NCI-H526 (cell line): ENCODE measurements around the gene ARID1B.
A peak's percentile ranks its signal among the peaks of the same experiment; 100 is the strongest.

Experiments
- DNase-seq, 2 experiments: peaks; one replicate each; lab custom pipeline; 2025; lab: John Stamatoyannopoulos, UW

Gene ARID1B

GRCh38 chr6:156879186-156879585 lies 102.0 kb downstream of the ARID1B start:
- no peak for DNase-seq

DNA sequence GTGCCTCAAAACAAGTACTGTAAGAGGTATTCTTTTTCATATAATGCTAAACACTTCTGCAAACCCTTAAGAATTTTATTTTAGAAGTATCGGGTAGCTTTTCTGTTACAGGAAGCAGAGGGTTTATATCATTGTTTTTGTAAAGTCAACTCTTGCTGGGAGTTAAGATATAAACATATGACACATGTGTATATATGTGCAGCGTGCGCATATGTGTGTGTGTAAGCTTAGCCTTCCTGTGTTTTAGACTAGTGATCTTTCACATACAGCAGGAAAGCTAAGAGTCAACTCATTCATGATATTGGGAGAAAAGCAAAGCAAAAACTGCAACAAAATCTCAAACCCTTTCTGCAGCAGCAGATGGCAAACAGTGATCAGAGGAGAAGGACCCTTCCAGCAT lies 102.4 kb downstream of the ARID1B start:
- no peak for DNase-seq

DNA sequence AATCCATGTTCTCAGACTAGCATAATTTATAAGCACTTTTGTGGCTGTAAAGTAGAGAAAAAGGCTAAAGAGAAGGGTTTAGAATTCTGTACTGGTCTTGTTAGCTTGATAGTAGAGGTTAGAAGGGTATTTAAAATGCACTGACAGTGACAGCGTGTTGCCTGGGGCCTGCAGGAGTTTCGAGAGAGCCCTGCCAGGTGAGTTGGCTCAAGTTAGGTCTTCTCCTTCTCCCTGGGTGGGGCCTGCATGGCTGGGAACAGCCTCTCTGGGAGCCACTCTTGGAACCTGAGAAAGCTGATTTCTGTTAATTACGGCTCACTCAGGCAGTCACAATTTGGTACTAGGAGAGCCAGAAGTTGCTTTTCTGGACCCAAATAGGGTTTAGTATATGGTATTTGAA lies 103.7 kb downstream of the ARID1B start:
- no peak for DNase-seq

GRCh38 chr6:156881687-156882629 lies 104.8 kb downstream of the ARID1B start:
- DNase-seq = no peak

DNA sequence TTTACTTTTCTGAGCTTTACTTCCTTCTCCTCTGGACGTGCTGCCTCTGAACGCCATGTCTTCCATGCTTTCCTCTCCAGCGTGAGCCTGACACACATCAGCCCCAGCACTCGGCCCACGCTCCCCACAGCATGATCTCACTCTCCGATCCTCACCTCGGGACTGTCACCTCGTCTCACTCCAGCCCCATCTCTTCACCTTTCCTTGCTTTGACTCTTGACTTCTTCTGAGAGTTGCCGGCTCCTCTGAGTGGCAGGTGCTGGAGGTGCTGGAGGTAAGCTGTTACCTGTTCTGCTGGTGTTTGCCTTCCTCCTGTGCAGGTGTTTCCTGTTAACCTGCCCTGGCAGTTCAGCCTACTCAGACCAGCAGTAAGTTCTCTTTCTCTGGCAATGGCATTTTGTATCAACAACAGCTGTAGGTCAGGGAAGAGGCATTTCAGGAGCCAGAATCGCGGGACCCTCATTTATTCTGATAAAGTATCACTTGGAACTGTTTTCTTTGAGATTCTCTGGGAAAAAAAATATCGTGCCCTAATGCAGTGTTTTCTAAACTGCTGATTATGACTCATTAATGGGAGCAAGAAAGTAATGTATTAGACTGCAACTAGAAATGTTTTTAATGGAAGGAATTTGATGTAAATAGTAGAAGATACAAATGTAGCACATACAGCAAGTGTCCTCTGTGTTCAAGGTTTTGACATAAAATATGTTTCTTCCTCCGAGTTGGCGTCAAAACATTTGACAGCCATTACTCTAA lies 106.5 kb downstream of the ARID1B start:
- DNase-seq = peak in 1 of 2 experiments; percentile 34

DNA sequence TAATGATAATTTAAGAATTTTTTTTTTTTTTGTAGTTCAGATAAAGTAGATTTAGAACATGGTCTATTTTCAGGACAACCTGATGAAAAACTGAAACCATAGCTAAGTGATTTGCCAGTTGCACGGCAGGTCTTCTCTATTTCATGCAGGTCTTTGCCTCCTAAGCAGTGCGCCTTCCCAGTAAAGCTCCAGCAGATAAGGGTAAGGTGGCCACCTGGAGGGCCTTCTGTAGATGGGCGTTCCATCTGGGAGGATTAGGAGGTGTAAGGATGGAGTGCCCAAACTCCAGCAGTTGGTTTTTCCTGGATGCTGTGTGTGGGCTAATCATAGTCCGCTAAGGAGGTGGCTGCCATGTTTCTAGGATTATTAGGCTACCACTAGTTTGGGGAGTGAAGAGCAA lies 107.1 kb downstream of the ARID1B start:
- DNase-seq = no peak

- no peak for DNase-seq
Measured at GRCh38 chr6:156885562-156885961, 108.4 kb downstream of the ARID1B start.

DNA sequence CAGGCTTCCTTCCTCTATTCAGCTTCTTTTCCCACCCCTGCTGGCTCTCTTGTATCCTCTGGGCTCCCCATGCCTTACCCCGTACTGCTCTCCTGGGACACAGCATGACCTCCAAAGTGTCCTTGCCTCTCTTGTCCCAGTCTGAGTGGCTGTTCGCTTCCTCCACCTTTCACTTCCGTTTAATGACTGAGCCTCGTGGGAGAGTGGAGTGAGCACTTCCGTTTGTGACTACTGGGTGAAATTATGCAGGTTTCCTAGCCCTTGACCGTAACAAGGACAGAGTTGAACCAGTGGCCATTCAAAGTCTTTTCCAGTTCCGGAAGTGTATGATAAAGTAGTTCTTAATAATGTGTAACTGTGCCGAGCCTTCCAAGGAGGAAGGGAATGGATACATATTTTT lies 109.2 kb downstream of the ARID1B start:
- no peak for DNase-seq

DNA sequence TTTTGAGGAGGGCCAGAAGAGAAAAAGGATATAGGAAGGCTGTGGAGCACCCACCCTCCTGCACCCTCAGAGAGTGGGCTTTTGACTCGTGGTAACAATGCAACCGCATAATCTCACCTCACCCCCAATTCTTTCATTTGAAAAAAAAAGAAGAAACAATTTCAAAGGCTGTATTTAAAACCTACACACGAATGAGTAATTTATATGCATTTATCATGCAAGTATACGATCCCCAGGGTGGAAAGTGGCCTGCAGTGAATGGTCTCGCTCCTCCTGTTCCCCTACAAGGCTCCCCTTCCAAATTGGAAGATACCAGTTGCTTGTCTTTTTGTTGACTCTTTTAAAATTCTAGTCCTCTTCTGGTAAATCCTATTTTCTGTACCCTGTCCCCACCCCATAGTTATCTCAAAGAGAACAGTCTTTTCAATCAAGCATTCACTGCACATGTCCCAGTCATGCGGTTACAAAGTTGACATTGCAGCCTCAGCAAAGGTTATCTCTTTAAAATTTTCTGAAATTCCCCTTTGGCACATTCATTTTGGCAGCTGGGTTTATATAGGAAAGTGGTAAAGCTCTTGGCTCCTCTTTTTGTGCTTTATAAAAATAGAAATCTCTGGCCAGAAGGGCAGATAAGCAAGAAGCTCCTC lies 110.6 kb downstream of the ARID1B start:
- no peak for DNase-seq

DNA sequence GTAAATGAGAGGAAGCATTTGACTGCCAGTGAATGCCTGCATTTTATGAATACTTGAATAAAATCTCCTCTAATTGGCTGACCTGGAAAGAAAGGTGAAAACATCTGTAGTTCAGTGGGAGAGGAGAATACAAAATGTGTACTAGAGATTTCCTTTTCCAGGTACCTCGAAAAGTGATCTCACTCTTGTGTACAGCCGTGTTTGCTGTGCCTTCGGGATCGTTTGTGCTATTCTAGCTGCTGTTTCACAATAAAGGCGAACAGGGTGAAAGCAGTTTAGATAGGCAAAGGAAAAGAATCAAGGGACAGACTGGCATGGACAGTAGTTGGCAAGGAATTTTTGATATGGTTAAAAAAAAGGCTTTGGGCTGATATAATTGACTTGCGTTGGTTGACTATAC lies 112.3 kb downstream of the ARID1B start:
- peak; percentile 52 to 65 for DNase-seq

DNA sequence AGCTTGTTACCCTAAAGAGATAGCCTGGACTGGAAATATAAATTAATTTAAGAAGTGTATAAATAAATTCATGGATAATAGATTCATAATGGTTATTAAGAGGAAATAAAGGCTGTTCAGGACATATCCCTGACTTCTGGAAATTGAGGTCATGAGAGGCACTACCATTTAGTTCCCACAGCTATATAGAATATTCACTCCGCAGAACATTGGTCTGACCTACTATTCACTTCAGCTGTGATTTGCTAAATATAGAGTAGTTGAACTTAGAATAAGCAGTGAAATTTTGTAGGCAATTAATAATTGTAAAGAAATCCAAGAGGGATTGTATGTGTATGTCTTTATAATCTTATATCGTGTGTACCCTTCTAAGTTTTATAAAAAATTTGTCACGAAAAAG lies 112.8 kb downstream of the ARID1B start:
- no peak for DNase-seq

- peak; percentile 40 to 50 for DNase-seq
Measured at GRCh38 chr6:156890627-156891314, 113.6 kb downstream of the ARID1B start.

DNA sequence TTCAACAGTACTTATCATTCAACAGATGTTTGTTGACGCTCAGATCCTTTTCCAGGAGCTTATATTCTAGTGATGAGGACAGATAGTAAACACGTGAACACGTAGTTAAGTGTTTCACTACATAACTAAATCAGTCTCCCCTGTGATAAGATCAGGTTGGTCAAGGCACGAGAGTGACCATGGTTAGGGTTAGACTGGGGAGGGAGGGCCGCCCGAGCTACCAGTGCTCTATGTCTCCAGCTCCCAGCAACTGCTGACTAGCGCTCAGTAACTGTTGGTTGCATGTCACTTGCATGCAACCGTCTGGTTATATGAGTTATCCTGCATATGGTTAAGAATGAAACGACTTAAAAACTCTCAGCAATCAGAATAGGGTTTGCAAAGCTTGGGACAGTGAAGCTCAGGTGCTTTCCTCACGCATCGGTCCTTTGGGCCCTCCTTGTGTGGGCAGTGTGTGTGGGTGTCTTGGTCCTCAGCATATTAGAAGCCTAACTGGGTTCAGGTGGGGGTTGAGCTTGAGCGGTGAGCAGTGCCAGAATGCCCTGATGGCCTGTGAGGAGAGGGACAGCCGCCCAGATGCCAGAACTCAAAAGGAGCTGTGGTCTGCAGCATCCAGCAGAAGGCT lies 120.8 kb downstream of the ARID1B start:
- no peak for DNase-seq

- no peak for DNase-seq
Measured at GRCh38 chr6:156899071-156899470, 121.9 kb downstream of the ARID1B start.

DNA sequence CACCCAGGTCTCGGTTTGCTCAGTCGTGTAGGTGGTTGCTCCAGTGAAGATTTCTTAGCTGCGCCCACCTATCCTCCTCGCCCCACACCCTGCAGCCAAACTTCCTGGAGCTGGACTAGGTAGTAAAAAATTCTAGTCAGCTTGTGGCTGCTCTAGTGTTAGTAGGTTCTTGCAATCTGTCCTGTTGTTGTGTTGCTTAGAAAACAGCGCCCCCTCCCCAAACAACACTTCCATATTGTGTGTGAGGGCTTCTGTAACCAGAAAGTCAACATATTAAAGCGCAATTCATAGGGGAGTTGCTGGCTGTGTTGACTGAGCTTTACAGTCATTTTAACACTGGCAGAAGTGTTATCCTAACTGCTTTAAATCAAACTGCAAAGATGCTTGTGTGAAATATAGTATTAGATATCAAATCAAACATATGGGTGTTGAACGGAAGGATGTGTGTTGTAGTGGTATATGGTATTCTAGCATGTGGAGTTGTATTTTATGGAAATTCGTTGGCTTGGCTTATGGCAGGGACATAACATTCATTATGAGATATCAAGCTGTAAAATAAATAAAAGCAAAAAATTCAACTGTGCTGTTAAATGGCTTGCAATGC lies 122.5 kb downstream of the ARID1B start:
- DNase-seq = no peak

DNA sequence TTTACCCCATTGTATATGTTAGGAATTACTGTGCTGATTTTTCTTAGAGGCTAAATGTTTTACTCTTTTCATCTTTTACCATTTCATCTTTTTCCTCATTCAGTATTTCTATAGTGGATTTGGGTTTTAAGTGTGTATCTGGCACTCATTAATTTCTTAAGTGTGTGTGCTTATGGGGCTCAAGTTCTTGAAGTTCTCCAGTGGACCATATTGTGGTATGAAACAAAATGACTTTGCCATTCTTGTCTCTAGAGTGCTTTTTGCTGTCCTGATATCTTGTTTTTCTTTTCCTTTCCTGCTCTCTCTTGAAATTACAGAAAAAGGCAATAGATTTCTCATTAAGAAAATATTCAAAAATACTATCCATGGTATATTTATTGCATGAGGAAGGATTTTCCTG lies 123.1 kb downstream of the ARID1B start:
- no peak for DNase-seq

- no peak for DNase-seq
Measured at GRCh38 chr6:156901309-156902019, 124.3 kb downstream of the ARID1B start.

DNA sequence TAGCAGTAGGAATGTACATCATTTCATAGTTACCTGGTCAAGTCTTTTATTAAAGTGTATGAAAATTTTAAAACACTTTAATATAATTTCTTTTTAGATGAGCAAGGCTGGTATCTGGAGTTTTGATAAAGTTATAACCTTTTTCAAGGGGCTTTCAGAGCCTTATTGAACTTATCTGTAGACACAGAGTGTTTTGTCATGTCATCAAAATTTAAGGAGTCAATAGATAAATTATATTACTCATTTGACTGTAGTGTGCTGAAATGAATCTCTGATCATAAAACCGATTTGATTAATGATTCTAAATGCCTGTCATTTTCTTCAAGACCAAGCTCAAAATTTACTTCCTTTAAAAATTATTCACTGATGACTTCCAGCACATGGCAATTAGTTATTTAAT lies 125.6 kb downstream of the ARID1B start:
- DNase-seq = no peak

DNA sequence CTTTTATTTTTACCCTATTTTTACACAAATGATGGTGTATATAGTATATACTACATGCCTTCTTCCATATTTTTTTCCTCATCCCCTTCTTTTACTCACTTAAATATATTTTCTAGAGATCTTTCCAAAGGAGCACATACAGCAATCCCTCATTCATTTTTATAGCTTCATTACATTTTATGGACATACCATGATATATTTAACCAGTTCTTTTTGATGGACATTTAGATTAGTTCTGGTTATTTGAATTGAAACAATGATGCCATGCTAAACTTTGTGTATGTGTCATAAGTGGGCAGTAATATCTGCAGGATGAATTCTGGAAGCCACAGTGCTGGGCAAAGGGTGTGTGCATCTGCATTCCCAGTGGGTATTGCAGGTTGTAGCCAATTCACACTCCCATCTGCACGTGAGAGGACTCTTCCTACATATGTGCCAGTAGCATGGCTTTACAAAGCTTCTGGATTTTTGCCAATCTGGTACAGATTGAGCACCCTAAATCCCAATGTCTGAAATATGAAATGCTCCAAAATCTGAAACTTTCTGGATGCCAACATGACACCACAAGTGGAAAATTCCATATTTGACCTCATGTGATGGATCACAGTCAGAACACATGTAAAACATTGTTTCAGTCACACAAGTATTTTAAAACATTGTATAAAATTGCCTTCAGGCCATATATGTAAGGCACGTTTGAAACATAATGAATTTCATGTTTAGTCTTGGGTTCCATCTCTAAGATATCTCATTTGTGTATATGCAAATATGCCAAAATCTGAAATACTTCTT lies 127.2 kb downstream of the ARID1B start:
- DNase-seq = no peak

GRCh38 chr6:156905801-156906200 lies 128.6 kb downstream of the ARID1B start:
- DNase-seq = no peak
